ENCODE measurements around the gene CTTNBP2NL.
A peak's percentile ranks its signal among the peaks of the same experiment; 100 is the strongest.

The CTTNBP2NL gene

DNA sequence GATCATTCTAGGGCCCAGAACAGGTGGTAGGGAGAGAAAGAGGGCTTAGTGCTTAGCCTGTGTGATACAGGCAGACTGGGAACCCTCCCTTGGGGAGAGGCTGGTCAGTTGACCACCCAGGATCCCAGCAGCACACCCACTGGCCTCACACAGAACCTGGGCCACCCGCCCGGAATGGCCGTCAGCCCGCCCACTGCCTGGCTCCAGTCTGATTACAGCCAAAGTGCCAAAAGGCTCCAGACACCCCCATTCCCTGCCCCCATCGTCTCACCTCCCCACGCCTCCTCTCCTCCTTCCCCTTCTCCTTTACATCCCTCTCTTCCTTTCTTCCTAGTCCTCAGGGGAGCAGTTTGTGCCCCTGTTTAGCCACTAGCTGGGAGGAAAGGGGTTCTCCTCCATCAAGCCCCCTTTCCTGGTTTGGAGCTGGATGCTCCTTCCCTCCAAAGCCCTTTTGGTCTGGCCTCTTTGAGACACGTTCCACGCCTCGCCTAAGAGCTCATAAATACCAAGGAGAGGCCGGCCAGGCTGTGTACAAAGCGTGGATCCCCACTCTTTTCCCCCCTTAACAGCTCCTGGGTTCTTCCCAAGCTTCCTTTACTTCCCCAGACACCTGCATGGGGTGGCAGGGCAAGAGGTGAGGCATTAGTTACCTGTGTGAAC lies 108.1 kb downstream of the CTTNBP2NL start:
- Histone ChIP-seq H3K27me3 (ENCODE audit: control insufficient read depth, insufficient read depth, low read length, poor library complexity, severe bottlenecking) (peaks cover 87% of the 10 kb centered on the region), H3K4me3 (ENCODE audit: insufficient read depth, low read depth, low read length) (no peak overlapping the region), H3K4me1 (ENCODE audit: control insufficient read depth, insufficient read depth, low read length) (peaks cover 27% of the 10 kb centered on the region), H3K27ac (ENCODE audit: insufficient read depth, low read depth, low read length, poor library complexity, severe bottlenecking) (no peak overlapping the region), H3K36me3 (ENCODE audit: control insufficient read depth, insufficient read depth, low read length) (no peaks in the 10 kb centered on the region), H3K9me3 (ENCODE audit: control insufficient read depth, low read length) (no peaks in the 10 kb centered on the region)
- 74 to 78% methylated on average over 11 of the region's 11 CpGs for WGBS, 2 experiments

DNA sequence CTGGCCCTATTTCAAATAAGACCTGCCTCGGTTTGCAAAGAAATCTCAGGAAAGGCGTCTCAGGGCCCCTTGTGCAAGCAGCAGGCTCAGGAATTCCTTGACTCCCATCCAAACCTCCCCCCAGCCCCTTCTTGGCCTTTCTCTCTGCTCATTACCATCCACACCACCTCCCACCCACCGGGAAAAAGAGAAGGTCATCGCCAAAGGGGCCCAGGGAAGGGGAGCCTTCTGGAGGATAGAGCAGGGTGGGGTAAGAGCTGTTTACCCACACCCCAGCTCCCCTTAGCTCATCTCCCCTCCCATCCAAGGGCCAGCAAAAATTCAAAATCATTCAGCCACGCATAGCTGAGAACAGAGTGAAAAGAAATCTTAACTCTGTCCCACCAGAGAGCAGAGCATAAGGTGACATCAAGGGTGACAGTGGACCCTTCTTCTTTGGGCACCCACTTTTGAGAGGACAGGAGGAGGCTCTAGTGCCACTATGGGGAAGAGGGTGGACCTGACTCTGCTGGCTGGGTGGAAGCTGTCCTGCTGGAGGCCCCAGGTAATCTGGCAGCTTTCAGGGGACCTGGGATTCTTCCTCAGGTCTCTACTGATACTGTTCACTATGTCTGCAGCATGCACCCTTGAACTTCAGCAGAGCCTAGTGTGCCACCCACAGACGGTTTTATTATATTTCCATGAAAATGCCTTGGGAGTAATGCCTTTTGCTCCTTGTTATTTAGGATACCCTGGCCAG lies 108.8 kb downstream of the CTTNBP2NL start:
- Histone ChIP-seq H3K4me1 (ENCODE audit: control insufficient read depth, insufficient read depth, low read length) (peaks cover 30% of the 10 kb centered on the region), H3K27ac (ENCODE audit: insufficient read depth, low read depth, low read length, poor library complexity, severe bottlenecking) (no peak overlapping the region), H3K27me3 (ENCODE audit: control insufficient read depth, insufficient read depth, low read length, poor library complexity, severe bottlenecking) (peaks cover 94% of the 10 kb centered on the region), H3K4me3 (ENCODE audit: insufficient read depth, low read depth, low read length) (no peak overlapping the region), H3K36me3 (ENCODE audit: control insufficient read depth, insufficient read depth, low read length) (no peaks in the 10 kb centered on the region), H3K9me3 (ENCODE audit: control insufficient read depth, low read length) (no peaks in the 10 kb centered on the region)
- 62 to 72% methylated on average over 4 to 5 of the region's 6 CpGs for WGBS, 2 experiments

DNA sequence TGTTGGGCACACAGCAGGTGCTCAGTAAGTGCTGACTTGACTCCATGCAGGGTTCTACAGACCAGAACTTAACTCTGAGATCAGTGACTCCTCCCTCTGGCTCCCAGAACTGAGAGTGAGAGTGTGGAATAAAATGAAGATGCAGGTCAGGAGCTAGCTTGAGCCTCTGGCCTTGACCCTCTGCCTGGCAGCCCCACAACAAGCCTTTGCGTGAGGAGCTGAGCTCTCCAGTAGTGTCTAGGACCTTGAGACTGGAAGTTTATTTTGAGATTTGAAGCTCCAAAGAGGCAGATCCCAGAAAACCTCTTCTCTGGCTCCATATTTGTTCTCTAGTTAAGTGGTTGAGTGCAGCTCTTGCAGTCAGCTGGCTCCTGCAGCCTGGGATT lies 109.4 kb downstream of the CTTNBP2NL start:
- H3K4me1 ChIP-seq (ENCODE audit: control insufficient read depth, insufficient read depth, low read length) = peaks cover 33% of the 10 kb centered on the region
- WGBS, 2 experiments = 83 to 94% methylated on average over 1 of the region's 1 CpG
- H3K4me3 ChIP-seq (ENCODE audit: insufficient read depth, low read depth, low read length) = no peak overlapping the region
- peaks cover 99% of the 10 kb centered on the region for H3K27me3 ChIP-seq (ENCODE audit: control insufficient read depth, insufficient read depth, low read length, poor library complexity, severe bottlenecking)
- no peaks in the 10 kb centered on the region for H3K36me3 ChIP-seq (ENCODE audit: control insufficient read depth, insufficient read depth, low read length)
- H3K27ac ChIP-seq (ENCODE audit: insufficient read depth, low read depth, low read length, poor library complexity, severe bottlenecking) = no peak overlapping the region
- H3K9me3 ChIP-seq (ENCODE audit: control insufficient read depth, low read length) = no peaks in the 10 kb centered on the region

DNA sequence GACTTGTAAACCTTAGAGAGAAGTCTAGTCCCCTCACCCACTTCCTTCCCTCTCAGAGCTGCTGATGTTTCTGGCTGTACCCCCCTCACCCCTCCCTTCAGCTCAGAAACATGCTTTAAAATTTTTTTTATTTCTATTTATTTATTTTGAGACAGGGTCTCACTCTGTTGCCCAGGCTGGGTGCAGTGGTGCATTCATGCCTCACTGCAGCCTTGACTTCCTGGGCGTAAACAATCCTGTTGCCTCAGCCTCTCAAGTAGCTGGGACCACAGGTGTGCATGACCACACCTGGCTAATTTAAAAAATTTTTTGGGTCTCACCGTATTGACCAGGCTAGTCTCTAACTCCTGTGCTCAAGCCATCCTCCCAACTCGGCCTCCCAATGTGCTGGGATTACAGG lies 109.9 kb downstream of the CTTNBP2NL start:
- H3K4me1 ChIP-seq (ENCODE audit: control insufficient read depth, insufficient read depth, low read length) = peaks cover 35% of the 10 kb centered on the region
- H3K4me3 ChIP-seq (ENCODE audit: insufficient read depth, low read depth, low read length) = no peak overlapping the region
- H3K27me3 ChIP-seq (ENCODE audit: control insufficient read depth, insufficient read depth, low read length, poor library complexity, severe bottlenecking) = peaks cover 99% of the 10 kb centered on the region
- H3K27ac ChIP-seq (ENCODE audit: insufficient read depth, low read depth, low read length, poor library complexity, severe bottlenecking) = no peak overlapping the region
- 86 to 93% methylated on average over 3 of the region's 3 CpGs for WGBS, 2 experiments
- no peaks in the 10 kb centered on the region for H3K9me3 ChIP-seq (ENCODE audit: control insufficient read depth, low read length)
- no peaks in the 10 kb centered on the region for H3K36me3 ChIP-seq (ENCODE audit: control insufficient read depth, insufficient read depth, low read length)

DNA sequence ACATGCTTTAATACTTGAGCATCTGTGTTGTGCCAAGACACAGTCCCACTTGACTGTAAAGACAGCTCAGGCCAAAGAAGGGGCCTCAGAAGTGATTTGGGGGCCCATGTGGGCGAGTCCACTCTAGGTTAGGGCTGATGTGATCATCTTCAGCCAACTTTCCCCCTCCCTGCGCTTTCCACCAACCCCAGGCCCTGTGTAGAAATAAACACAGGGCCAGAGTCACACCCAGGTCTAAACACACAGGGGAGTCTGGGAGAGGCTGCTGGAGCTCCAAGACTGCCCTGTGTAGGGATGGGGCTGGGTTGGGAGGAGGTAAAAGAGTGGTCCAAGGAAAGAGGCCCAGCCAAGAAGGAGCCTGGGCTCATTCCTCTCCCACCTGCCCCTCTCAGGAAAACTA lies 110.3 kb downstream of the CTTNBP2NL start:
- Histone ChIP-seq H3K4me3 (ENCODE audit: insufficient read depth, low read depth, low read length) (no peak overlapping the region), H3K36me3 (ENCODE audit: control insufficient read depth, insufficient read depth, low read length) (no peaks in the 10 kb centered on the region), H3K9me3 (ENCODE audit: control insufficient read depth, low read length) (no peaks in the 10 kb centered on the region), H3K27ac (ENCODE audit: insufficient read depth, low read depth, low read length, poor library complexity, severe bottlenecking) (no peak overlapping the region), H3K4me1 (ENCODE audit: control insufficient read depth, insufficient read depth, low read length) (peaks cover 35% of the 10 kb centered on the region), H3K27me3 (ENCODE audit: control insufficient read depth, insufficient read depth, low read length, poor library complexity, severe bottlenecking) (peaks cover 99% of the 10 kb centered on the region)
- WGBS, 2 experiments = 79 to 94% methylated on average over 1 to 2 of the region's 2 CpGs

DNA sequence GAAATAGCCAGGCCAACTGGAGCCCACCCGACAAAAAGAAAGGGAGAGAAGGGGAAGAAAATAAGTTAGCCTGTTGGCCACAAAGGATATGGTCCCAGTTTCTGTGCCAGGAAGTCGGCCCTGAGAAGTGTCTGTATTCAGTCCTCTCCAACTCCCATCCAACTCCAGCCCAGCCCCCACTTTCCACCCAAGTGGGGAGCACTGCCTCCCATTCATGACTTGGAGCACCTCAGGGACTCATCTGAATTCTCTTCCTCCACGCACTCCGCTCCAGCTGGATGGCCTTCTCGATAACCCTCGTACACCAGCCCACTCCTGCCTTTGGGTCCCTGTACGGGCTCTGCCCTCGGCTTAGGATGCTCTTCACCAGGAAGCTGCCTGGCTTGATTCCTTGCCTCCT lies 110.7 kb downstream of the CTTNBP2NL start:
- 84 to 86% methylated on average over 8 of the region's 8 CpGs for WGBS, 2 experiments
- Histone ChIP-seq H3K4me1 (ENCODE audit: control insufficient read depth, insufficient read depth, low read length) (peaks cover 35% of the 10 kb centered on the region), H3K27me3 (ENCODE audit: control insufficient read depth, insufficient read depth, low read length, poor library complexity, severe bottlenecking) (peaks cover 99% of the 10 kb centered on the region), H3K9me3 (ENCODE audit: control insufficient read depth, low read length) (no peaks in the 10 kb centered on the region), H3K27ac (ENCODE audit: insufficient read depth, low read depth, low read length, poor library complexity, severe bottlenecking) (no peak overlapping the region), H3K36me3 (ENCODE audit: control insufficient read depth, insufficient read depth, low read length) (no peaks in the 10 kb centered on the region), H3K4me3 (ENCODE audit: insufficient read depth, low read depth, low read length) (no peak overlapping the region)

DNA sequence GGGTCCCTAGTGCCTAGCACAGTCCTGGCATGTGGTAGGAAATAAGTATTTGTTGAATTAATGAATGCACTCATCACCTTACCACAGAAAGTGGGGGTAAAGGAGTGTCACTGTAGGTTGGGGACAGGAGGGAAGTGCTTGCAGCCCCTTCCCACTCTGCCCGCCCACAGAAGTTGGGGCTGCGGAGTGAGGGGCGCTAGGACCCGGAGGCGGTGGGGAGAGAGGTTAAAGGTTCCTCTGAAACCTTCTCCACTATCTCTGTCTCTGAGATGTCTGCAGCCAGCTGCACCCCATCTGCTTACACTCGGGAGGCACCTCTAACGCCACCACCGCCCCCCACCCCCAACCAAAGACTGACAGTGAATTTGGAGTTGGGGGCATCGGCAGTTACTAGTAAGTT lies 111.3 kb downstream of the CTTNBP2NL start:
- Histone ChIP-seq H3K36me3 (ENCODE audit: control insufficient read depth, insufficient read depth, low read length) (no peaks in the 10 kb centered on the region), H3K4me3 (ENCODE audit: insufficient read depth, low read depth, low read length) (peak overlapping the region; percentile 52), H3K27ac (ENCODE audit: insufficient read depth, low read depth, low read length, poor library complexity, severe bottlenecking) (no peak overlapping the region), H3K4me1 (ENCODE audit: control insufficient read depth, insufficient read depth, low read length) (peaks cover 35% of the 10 kb centered on the region), H3K27me3 (ENCODE audit: control insufficient read depth, insufficient read depth, low read length, poor library complexity, severe bottlenecking) (peaks cover 99% of the 10 kb centered on the region), H3K9me3 (ENCODE audit: control insufficient read depth, low read length) (no peaks in the 10 kb centered on the region)
- 56 to 84% methylated on average over 8 to 9 of the region's 9 CpGs for WGBS, 2 experiments

DNA sequence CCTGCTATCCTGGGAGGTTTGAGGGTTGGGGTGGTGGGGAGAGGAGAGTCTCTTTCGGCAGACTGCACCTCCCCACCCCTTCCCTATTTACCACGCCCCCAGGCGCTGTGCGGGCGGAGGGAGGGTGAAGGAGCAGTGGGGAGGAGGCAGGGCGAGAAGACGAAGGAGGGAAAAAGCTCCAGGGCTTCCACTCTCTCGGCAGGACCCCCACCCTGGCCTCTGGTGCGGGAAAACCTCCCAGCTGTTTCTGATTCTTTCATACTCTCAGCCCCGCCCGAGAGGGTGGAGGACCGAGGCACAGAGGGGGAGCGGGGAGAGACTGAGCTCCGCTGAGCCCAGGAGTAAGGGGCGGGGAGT lies 111.9 kb downstream of the CTTNBP2NL start:
- 0 to 1% methylated on average over 14 of the region's 15 CpGs for WGBS, 2 experiments

DNA sequence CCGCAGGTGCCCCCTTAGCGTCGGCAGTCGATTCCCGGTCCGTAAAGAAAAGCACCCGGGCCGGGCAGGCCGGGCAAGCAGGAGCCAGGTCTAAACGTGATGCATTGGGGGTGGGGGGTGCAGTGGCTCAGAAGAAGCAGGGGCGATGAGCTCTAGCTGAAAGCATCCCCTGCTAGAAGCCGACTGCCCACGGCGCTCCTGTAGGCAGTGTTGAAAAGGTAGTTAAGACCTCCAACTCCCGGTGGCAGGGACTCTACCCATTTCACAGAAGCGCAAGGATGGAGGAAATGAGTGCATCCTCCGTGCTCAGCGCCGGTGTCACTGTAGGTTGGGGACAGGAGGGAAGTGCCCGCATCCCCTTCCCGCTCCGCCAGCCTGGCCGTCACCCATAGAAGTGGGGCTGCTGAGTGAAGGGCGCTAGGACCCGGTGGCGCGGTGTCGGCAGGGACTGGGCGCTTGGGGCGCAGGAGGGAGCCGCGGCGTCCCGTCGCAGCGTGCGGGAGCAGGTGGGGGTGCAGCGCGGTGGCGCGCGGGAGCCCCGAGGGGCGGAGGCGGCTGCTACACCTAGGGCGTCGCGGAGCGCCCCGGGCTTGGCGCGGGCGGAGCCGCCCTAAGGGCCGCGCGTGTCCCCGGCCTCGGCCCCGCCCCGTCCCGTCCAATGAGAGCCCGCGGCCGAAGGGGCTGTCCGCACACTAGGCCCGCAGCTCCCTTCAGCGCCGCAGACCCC lies 112.4 kb downstream of the CTTNBP2NL start, which contains the start of gene WNT2B:
WNT2B (plus strand) TSS at position 688 of the 727 bp plus-strand sequence. CDS start 298 bp downstream, outside the sequence.
- 0 to 1% methylated on average over 69 of the region's 69 CpGs for WGBS, 2 experiments
- no peak within 1 kb of the TSS for H3K27ac ChIP-seq (ENCODE audit: insufficient read depth, low read depth, low read length, poor library complexity, severe bottlenecking)
- H3K4me3 ChIP-seq (ENCODE audit: insufficient read depth, low read depth, low read length) = peak within 1 kb of the TSS; percentile 52
- peaks cover 91% of the 10 kb centered on the region for H3K27me3 ChIP-seq (ENCODE audit: control insufficient read depth, insufficient read depth, low read length, poor library complexity, severe bottlenecking)
- peaks cover 39% of the 10 kb centered on the region for H3K4me1 ChIP-seq (ENCODE audit: control insufficient read depth, insufficient read depth, low read length)
- H3K36me3 ChIP-seq (ENCODE audit: control insufficient read depth, insufficient read depth, low read length) = no peaks in the 10 kb centered on the region
- H3K9me3 ChIP-seq (ENCODE audit: control insufficient read depth, low read length) = no peaks in the 10 kb centered on the region

More for the DNA sequence above, 111.9 kb downstream of the CTTNBP2NL start:
- peaks cover 96% of the 10 kb centered on the region for H3K27me3 ChIP-seq (ENCODE audit: control insufficient read depth, insufficient read depth, low read length, poor library complexity, severe bottlenecking)
- H3K4me1 ChIP-seq (ENCODE audit: control insufficient read depth, insufficient read depth, low read length) = peaks cover 37% of the 10 kb centered on the region
- H3K4me3 ChIP-seq (ENCODE audit: insufficient read depth, low read depth, low read length) = peak overlapping the region; percentile 52
- no peak overlapping the region for H3K27ac ChIP-seq (ENCODE audit: insufficient read depth, low read depth, low read length, poor library complexity, severe bottlenecking)
- no peaks in the 10 kb centered on the region for H3K9me3 ChIP-seq (ENCODE audit: control insufficient read depth, low read length)
- no peaks in the 10 kb centered on the region for H3K36me3 ChIP-seq (ENCODE audit: control insufficient read depth, insufficient read depth, low read length)

Data from ectodermal cell (in vitro differentiated cells).